Prostate gland (tissue), 2 donors: Measurements from ENCODE around the gene CTNNA1. TPM values are rescaled to one million over a fixed set of nuclear protein-coding genes. Genes with fewer than 3 reads are reported as not detected.

Source experiments
- DNase-seq: peaks from one replicate; pipeline ENCODE4 v3.0.0-alpha.2; 2019; ENCODE audit warnings: low spot score
- H3K27ac ChIP-seq, 2 donors: fragments of 200-600 bp; sonication (generic); 2 replicates each; pipeline ENCODE4 v1.5.1; 2017 to 2019
- H3K27me3 ChIP-seq: fragments of 200-600 bp; sonication (generic); replicated peaks from 2 replicates; pipeline ENCODE4 v1.5.1; 2019; ENCODE audit not compliant: insufficient read depth
- H3K36me3 ChIP-seq, 2 donors: fragments of 200-600 bp; sonication (generic); 1 replicate in 1 of 2; 2 replicates in 1 of 2; pipeline versions ENCODE4 v1.5.1 to v1.8.1; 2017 to 2019
- H3K4me1 ChIP-seq: fragments of 200-600 bp; sonication (generic); replicated peaks from 2 replicates; pipeline ENCODE4 v1.5.1; 2019
- H3K4me3 ChIP-seq, 2 donors: fragments of 200-600 bp; sonication (generic); 2 replicates each; pipeline ENCODE4 v1.5.1; 2017 to 2019
- H3K9me3 ChIP-seq: fragments of 200-600 bp; sonication (generic); 2 replicates; pipeline ENCODE4 v1.5.1; 2017
- CTCF ChIP-seq, 4 experiments: fragments of 200-600 bp in 2 of 4; fragments of 450-650 bp in 2 of 4; sonication (generic) in 2 of 4; IDR thresholded peaks; 1 replicate in 3 of 4; 2 replicates in 1 of 4; pipeline ENCODE4 v1.5.1; 2016 to 2019; ENCODE audit warnings: antibody characterized with exemption in 4 of 4, mild to moderate bottlenecking in 2 of 4, moderate library complexity in 2 of 4
- POLR2A ChIP-seq: fragments of 450-650 bp; IDR thresholded peaks from one replicate; pipeline ENCODE4 v1.6.1; 2016; ENCODE audit warnings: antibody characterized with exemption, mild to moderate bottlenecking
- POLR2AphosphoS5 ChIP-seq: sonication (generic); formaldehyde crosslinking; IDR thresholded peaks from one replicate; pipeline ENCODE4 v1.6.1; 2017; ENCODE audit warnings: antibody characterized with exemption
- WGBS: methylation state at CpG from one replicate; pipeline ENCODE4 v1.1.5; 2018; 5-methylcytosine and 5-hydroxymethylcytosine counted together
- intact Hi-C: fragments of 100-400 bp; cut with DNase I; formaldehyde crosslinking; loops from one replicate; pipeline ENCODE4 v1.14.2; 2022
- total RNA-seq, 2 donors: library from RNA; depleted of rRNA; stranded (reverse); fragments of >200 nt; gene quantifications; one replicate each; pipeline ENCODE4 v1.1.0, GENCODE V29; 2016

Gene CTNNA1
- total RNA-seq, 2 donors from 2014 or later = 210 to 212 TPM

GRCh38 chr5:138949988-138950387 is 196.8 kb downstream of the CTNNA1 start:
- TF ChIP-seq POLR2AphosphoS5 (no peak), CTCF (IDR thresholded peaks at IDR 0.05) (no peak), POLR2A (no peak)
- Histone ChIP-seq H3K4me3 (no peak overlapping the region), H3K4me1 (peaks cover 14% of the 10 kb centered on the region), H3K36me3 (no peaks in the 10 kb centered on the region), H3K27ac (no peak overlapping the region), H3K9me3 (no peaks in the 10 kb centered on the region), H3K27me3 (no peaks in the 10 kb centered on the region)
- 48% methylated on average over 3 of the region's 3 CpGs for WGBS
- intact Hi-C loops = loop anchor here (10.0 kb wide), 1 partner anchor 125 kb away; no protein-coding TSS in a partner anchor
- DNase-seq = no peak

- Histone ChIP-seq H3K9me3 (no peaks in the 10 kb centered on the region), H3K27ac (no peak overlapping the region), H3K27me3 (no peaks in the 10 kb centered on the region), H3K36me3 (no peaks in the 10 kb centered on the region), H3K4me1 (peaks cover 14% of the 10 kb centered on the region), H3K4me3 (no peak overlapping the region)
- WGBS = 76% methylated on average over 14 of the region's 14 CpGs
- intact Hi-C loops = loop anchor here (10.0 kb wide), 1 partner anchor 124 kb away; no protein-coding TSS in a partner anchor
- no peak for DNase-seq
- TF ChIP-seq POLR2AphosphoS5 (no peak), CTCF (IDR thresholded peaks at IDR 0.05) (no peak), POLR2A (no peak)
These were observed 197.3 kb downstream of the CTNNA1 start for GRCh38 chr5:138950421-138951031.

- H3K27ac ChIP-seq = no peak overlapping the region
- WGBS = 96% methylated on average over 18 of the region's 18 CpGs
- intact Hi-C loops = loop anchor here (10.0 kb wide), 1 partner anchor 123 kb away; no protein-coding TSS in a partner anchor
- no peaks in the 10 kb centered on the region for H3K9me3 ChIP-seq
- H3K4me3 ChIP-seq = no peak overlapping the region
- no peak for DNase-seq
- H3K36me3 ChIP-seq = no peaks in the 10 kb centered on the region
- TF ChIP-seq POLR2A (no peak), POLR2AphosphoS5 (no peak), CTCF (IDR thresholded peaks at IDR 0.05) (no peak)
- no peaks in the 10 kb centered on the region for H3K27me3 ChIP-seq
- peaks cover 14% of the 10 kb centered on the region for H3K4me1 ChIP-seq
These were observed 198.1 kb downstream of the CTNNA1 start for GRCh38 chr5:138951091-138951985.

- H3K4me1 ChIP-seq = peaks cover 14% of the 10 kb centered on the region
- DNase-seq = no peak
- TF ChIP-seq POLR2AphosphoS5 (no peak), CTCF (IDR thresholded peaks at IDR 0.05) (no peak), POLR2A (no peak)
- 76% methylated on average over 17 of the region's 17 CpGs for WGBS
- no peak overlapping the region for H3K27ac ChIP-seq
- H3K27me3 ChIP-seq = no peaks in the 10 kb centered on the region
- H3K36me3 ChIP-seq = no peaks in the 10 kb centered on the region
- no peaks in the 10 kb centered on the region for H3K9me3 ChIP-seq
- no peak overlapping the region for H3K4me3 ChIP-seq
- intact Hi-C loops = loop anchor here (10.0 kb wide), 1 partner anchor 123 kb away; no protein-coding TSS in a partner anchor
These were observed 198.9 kb downstream of the CTNNA1 start for GRCh38 chr5:138951986-138952735.
